GM12878 (cell line): ENCODE results near the gene SFT2D1. TPM values are rescaled to one million over a fixed set of nuclear protein-coding genes. Genes with fewer than 3 reads are reported as not detected.

Experiments
- polyA plus RNA-seq, 11 experiments: library from polyadenylated mRNA; depleted of rRNA in 4 of 11; unstranded in 6 of 11; stranded (reverse) in 5 of 11; fragments of >200 nt; fragmentation: Nextera tagmentation in 4 of 11; fragmentation: Illumina TruSeq in 1 of 11; extraction: Ambion mirVana in 4 of 11; extraction: Trizol in 1 of 11; gene quantifications; 1 replicate in 1 of 11; 2 replicates in 10 of 11; pipeline versions ENCODE4 v1.2.1 to v1.2.3, GENCODE V29; 2011 to 2016; ENCODE audit warnings: inconsistent platforms in 2 of 11, missing spikeins in 2 of 11, low read depth in 1 of 11
- total RNA-seq, 4 experiments: library from RNA; depleted of rRNA in 3 of 4; stranded (reverse); fragments of >200 nt in 3 of 4; fragmentation: Illumina TruSeq in 1 of 4; extraction: Trizol in 1 of 4; gene quantifications; 2 replicates each; pipeline versions ENCODE4 v1.2.1 to v1.2.3, GENCODE V29; 2013 to 2021

The SFT2D1 gene
- total and polyA plus RNA-seq, 10 of the 15 experiments (the other 5 are each of a cell fraction or from before 2014, with no cell fraction given): 69.5 to 281 (median 124) TPM

Other genes starting within 250 kb of the SFT2D1 start
- gene TBXT, start 174.7 kb downstream of the SFT2D1 start, total RNA-seq (2014; rRNA removed): not detected in 2 replicates
- not detected in 2 replicates for gene TBXT, start 174.7 kb downstream of the SFT2D1 start, total RNA-seq (2014; rRNA removed; fragmentation: Illumina TruSeq; extraction: Trizol)
- not detected in 2 replicates for gene TBXT, start 174.7 kb downstream of the SFT2D1 start, total RNA-seq (2021)
- 2.1 and 2.5 TPM in 2 replicates for gene TBXT, start 174.7 kb downstream of the SFT2D1 start, polyA plus RNA-seq (2011; rRNA removed)
- gene TBXT, start 174.7 kb downstream of the SFT2D1 start, polyA plus RNA-seq (2014; fragmentation: Illumina TruSeq; extraction: Trizol): not detected in 2 replicates
- gene TBXT, start 174.7 kb downstream of the SFT2D1 start, polyA plus RNA-seq (2014; fragmentation: Nextera tagmentation; extraction: Ambion mirVana): not detected
- 0.04 TPM in 1 of 2 replicates, not detected in the other for gene TBXT, start 174.7 kb downstream of the SFT2D1 start, polyA plus RNA-seq (2014; rRNA removed)
- gene TBXT, start 174.7 kb downstream of the SFT2D1 start, polyA plus RNA-seq (2016; fragmentation: Nextera tagmentation; extraction: Ambion mirVana): under 1 TPM in 1 of 2 experiments, not detected in 1; 0.06 TPM
- 3.3 and 4.0 TPM in 2 replicates for gene PRR18, start 34.2 kb downstream of the SFT2D1 start, total RNA-seq (2014; rRNA removed)
- gene PRR18, start 34.2 kb downstream of the SFT2D1 start, total RNA-seq (2014; rRNA removed; fragmentation: Illumina TruSeq; extraction: Trizol): 1.2 and 1.3 TPM in 2 replicates
- gene PRR18, start 34.2 kb downstream of the SFT2D1 start, total RNA-seq (2021): 8.2 and 8.8 TPM in 2 replicates
- gene PRR18, start 34.2 kb downstream of the SFT2D1 start, polyA plus RNA-seq (2011; rRNA removed): 2.0 and 2.5 TPM in 2 replicates
- 1.9 and 2.1 TPM in 2 replicates for gene PRR18, start 34.2 kb downstream of the SFT2D1 start, polyA plus RNA-seq (2014; fragmentation: Illumina TruSeq; extraction: Trizol)
- under 1 TPM; 0.26 to 0.84 TPM for gene PRR18, start 34.2 kb downstream of the SFT2D1 start, polyA plus RNA-seq (2014; fragmentation: Nextera tagmentation; extraction: Ambion mirVana)
- 3.6 and 4.1 TPM in 2 replicates for gene PRR18, start 34.2 kb downstream of the SFT2D1 start, polyA plus RNA-seq (2014; rRNA removed)
- gene PRR18, start 34.2 kb downstream of the SFT2D1 start, polyA plus RNA-seq (2016; fragmentation: Nextera tagmentation; extraction: Ambion mirVana): under 1 TPM; 0.13 to 0.42 TPM
- 60.8 and 78.8 TPM in 2 replicates for gene MPC1, start 40.4 kb upstream of the SFT2D1 start, total RNA-seq (2014; rRNA removed)
- gene MPC1, start 40.4 kb upstream of the SFT2D1 start, total RNA-seq (2014; rRNA removed; fragmentation: Illumina TruSeq; extraction: Trizol): 76.1 and 76.7 TPM in 2 replicates
- gene MPC1, start 40.4 kb upstream of the SFT2D1 start, total RNA-seq (2021): 51.6 and 55.0 TPM in 2 replicates
- 53.2 and 58.5 TPM in 2 replicates for gene MPC1, start 40.4 kb upstream of the SFT2D1 start, polyA plus RNA-seq (2011; rRNA removed)
- 93.8 and 100 TPM in 2 replicates for gene MPC1, start 40.4 kb upstream of the SFT2D1 start, polyA plus RNA-seq (2014; fragmentation: Illumina TruSeq; extraction: Trizol)
- 10 to 100 TPM; 81.5 to 97.0 TPM for gene MPC1, start 40.4 kb upstream of the SFT2D1 start, polyA plus RNA-seq (2014; fragmentation: Nextera tagmentation; extraction: Ambion mirVana)
- 61.5 and 61.9 TPM in 2 replicates for gene MPC1, start 40.4 kb upstream of the SFT2D1 start, polyA plus RNA-seq (2014; rRNA removed)
- gene MPC1, start 40.4 kb upstream of the SFT2D1 start, polyA plus RNA-seq (2016; fragmentation: Nextera tagmentation; extraction: Ambion mirVana): 100 to 1,000 TPM; 173 to 177 TPM
- gene RAMACL, start 244.1 kb upstream of the SFT2D1 start, total RNA-seq (2014; rRNA removed): 0.11 TPM in 1 of 2 replicates, not detected in the other
- 0.09 TPM in 1 of 2 replicates, not detected in the other for gene RAMACL, start 244.1 kb upstream of the SFT2D1 start, total RNA-seq (2014; rRNA removed; fragmentation: Illumina TruSeq; extraction: Trizol)
- 0.31 TPM in 1 of 2 replicates, not detected in the other for gene RAMACL, start 244.1 kb upstream of the SFT2D1 start, total RNA-seq (2021)
- 0.48 and 0.95 TPM in 2 replicates for gene RAMACL, start 244.1 kb upstream of the SFT2D1 start, polyA plus RNA-seq (2011; rRNA removed)
- 0.38 and 0.48 TPM in 2 replicates for gene RAMACL, start 244.1 kb upstream of the SFT2D1 start, polyA plus RNA-seq (2014; fragmentation: Illumina TruSeq; extraction: Trizol)
- 1 to 10 TPM; 1.3 TPM for gene RAMACL, start 244.1 kb upstream of the SFT2D1 start, polyA plus RNA-seq (2014; fragmentation: Nextera tagmentation; extraction: Ambion mirVana)
- 0.06 and 0.18 TPM in 2 replicates for gene RAMACL, start 244.1 kb upstream of the SFT2D1 start, polyA plus RNA-seq (2014; rRNA removed)
- gene RAMACL, start 244.1 kb upstream of the SFT2D1 start, polyA plus RNA-seq (2016; fragmentation: Nextera tagmentation; extraction: Ambion mirVana): under 1 TPM in 1 of 2 experiments, not detected in 1; 0.26 TPM